Stimulated activated CD4-positive, alpha-beta T cell treated with anti-CD3 and anti-CD28 coated beads, Interleukin-4, amount 100 ng/mL, for 1 hour (primary cell): Measurements from ENCODE around the gene SELENOS.
A peak's percentile ranks its signal among the peaks of the same experiment; 100 is the strongest.

Experiments
- DNase-seq: peaks from one replicate; pipeline ENCODE4 v3.0.0-alpha.2; 2020

Gene SELENOS

GRCh38 chr15:101276501-101277037 is 716 bp downstream of the SELENOS start:
- no peak for DNase-seq

- DNase-seq, result no peak
These were observed 2.3 kb downstream of the SELENOS start for GRCh38 chr15:101275018-101275417.

GRCh38 chr15:101273534-101273933 is 3.8 kb downstream of the SELENOS start:
- DNase-seq, result no peak

- DNase-seq, result no peak
These were observed 4.7 kb downstream of the SELENOS start for GRCh38 chr15:101272584-101272983.

- no peak for DNase-seq
These were observed 7.6 kb downstream of the SELENOS start for GRCh38 chr15:101269479-101270223.

- no peak for DNase-seq
These were observed 9.8 kb downstream of the SELENOS start for GRCh38 chr15:101267320-101268104.

GRCh38 chr15:101266787-101267186 is 10.5 kb downstream of the SELENOS start:
- no peak for DNase-seq

GRCh38 chr15:101266034-101266433 is 11.3 kb downstream of the SELENOS start:
- no peak for DNase-seq

- DNase-seq, result no peak
These were observed 12.2 kb downstream of the SELENOS start for GRCh38 chr15:101264911-101265641.

GRCh38 chr15:101264011-101264410 is 13.3 kb downstream of the SELENOS start:
- DNase-seq, result no peak

- DNase-seq, result no peak
These were observed 14.7 kb downstream of the SELENOS start for GRCh38 chr15:101262551-101262950.

- DNase-seq, result peak; percentile 44
These were observed 18.8 kb downstream of the SELENOS start for GRCh38 chr15:101258238-101259144.

GRCh38 chr15:101256757-101257156 is 20.5 kb downstream of the SELENOS start:
- DNase-seq, result no peak

GRCh38 chr15:101255615-101256241 is 21.6 kb downstream of the SELENOS start:
- DNase-seq, result no peak

GRCh38 chr15:101255051-101255395 is 22.3 kb downstream of the SELENOS start:
- no peak for DNase-seq

GRCh38 chr15:101254157-101255050 is 22.9 kb downstream of the SELENOS start:
- no peak for DNase-seq

GRCh38 chr15:101252836-101253235 is 24.4 kb downstream of the SELENOS start:
- no peak for DNase-seq

- DNase-seq, result peak; percentile 85
These were observed 25.2 kb downstream of the SELENOS start, which contains the start of gene CHSY1 for GRCh38 chr15:101251830-101252820. CHSY1 (minus strand) TSS chr15:101252048; CDS start chr15:101251456, 592 bp downstream.
